Activated T-helper 2 cell treated with anti-CD3 and anti-CD28 coated beads, Interferon-gamma antibody, Interleukin-2, Interleukin-4, amounts not matched to agents 10 μg/mL and 5 μg/mL and 100 μg/mL, durations not matched to agents 14 hours and 24 hours and 36 hours (primary cell): ENCODE data around the gene PDE4D. TPM values are rescaled to one million over a fixed set of nuclear protein-coding genes. Genes with fewer than 3 reads are reported as not detected.
"Not testable (repeated sequence)": the region's sequence is repeated elsewhere in the genome, so short reads cannot be mapped to it uniquely, and the experiment has no call there.

Source experiments
- DNase-seq: peaks from one replicate; pipeline ENCODE4 v3.0.0; 2021; ENCODE audit warnings: low spot score
- H3K27ac Mint-ChIP-seq: one replicate; pipeline ENCODE4 v1.8.0; 2021; ENCODE audit warnings: mixed read lengths
- H3K27me3 Mint-ChIP-seq: one replicate; pipeline ENCODE4 v1.8.0; 2021; ENCODE audit warnings: low read depth, mixed read lengths
- H3K36me3 Mint-ChIP-seq: one replicate; pipeline ENCODE4 v1.8.0; 2021; ENCODE audit warnings: low read depth, mixed read lengths
- H3K4me1 Mint-ChIP-seq: one replicate; pipeline ENCODE4 v1.8.0; 2021; ENCODE audit warnings: low read depth, mixed read lengths
- H3K4me3 Mint-ChIP-seq: one replicate; pipeline ENCODE4 v1.8.0; 2021; ENCODE audit warnings: low read depth, mild to moderate bottlenecking, moderate library complexity, mixed read lengths
- H3K9me3 Mint-ChIP-seq: one replicate; pipeline ENCODE4 v1.8.0; 2021; ENCODE audit warnings: mixed read lengths
- intact Hi-C: fragments of 100-400 bp; cut with micrococcal nuclease; formaldehyde crosslinking; loops from one replicate; pipeline ENCODE4 v1.15.1; 2023
- total RNA-seq: library from RNA; stranded (reverse); gene quantifications from 2 replicates; pipeline ENCODE4 v1.2.3, GENCODE V29; 2022

The PDE4D gene
- total RNA-seq, 1 donor from 2014 or later = 102 TPM

- no peak for DNase-seq
- H3K9me3 Mint-ChIP-seq = no peaks in the 10 kb centered on the region
- H3K27me3 Mint-ChIP-seq = peaks cover 3% of the 10 kb centered on the region
- no peak overlapping the region for H3K27ac Mint-ChIP-seq
- no peaks in the 10 kb centered on the region for H3K36me3 Mint-ChIP-seq
- intact Hi-C loops = no loop called here
- H3K4me1 Mint-ChIP-seq = peaks cover 2% of the 10 kb centered on the region
- H3K4me3 Mint-ChIP-seq = no peak overlapping the region
These were observed 929.7 kb downstream of the PDE4D start for GRCh38 chr5:58963821-58964220.

GRCh38 chr5:58963361-58963760, 930.2 kb downstream of the PDE4D start:
- peaks cover 2% of the 10 kb centered on the region for H3K4me1 Mint-ChIP-seq
- peaks cover 3% of the 10 kb centered on the region for H3K27me3 Mint-ChIP-seq
- DNase-seq = no peak
- intact Hi-C loops = no loop called here
- no peak overlapping the region for H3K27ac Mint-ChIP-seq
- H3K9me3 Mint-ChIP-seq = no peaks in the 10 kb centered on the region
- no peaks in the 10 kb centered on the region for H3K36me3 Mint-ChIP-seq
- no peak overlapping the region for H3K4me3 Mint-ChIP-seq

- intact Hi-C loops = no loop called here
- no peak overlapping the region for H3K27ac Mint-ChIP-seq
These were observed 931.8 kb downstream of the PDE4D start for GRCh38 chr5:58961631-58962280.

GRCh38 chr5:58958701-58959100, 934.8 kb downstream of the PDE4D start:
- Mint-ChIP-seq H3K4me1 (no peaks in the 10 kb centered on the region), H3K9me3 (no peaks in the 10 kb centered on the region), H3K27ac (no peak overlapping the region), H3K36me3 (no peaks in the 10 kb centered on the region), H3K27me3 (peaks cover 15% of the 10 kb centered on the region), H3K4me3 (no peak overlapping the region)
- intact Hi-C loops = no loop called here
- no peak for DNase-seq

More at GRCh38 chr5:58961631-58962280, 931.8 kb downstream of the PDE4D start:
- no peak for DNase-seq
- Mint-ChIP-seq H3K4me1 (no peaks in the 10 kb centered on the region), H3K27me3 (peaks cover 3% of the 10 kb centered on the region), H3K9me3 (no peaks in the 10 kb centered on the region), H3K4me3 (no peak overlapping the region), H3K36me3 (no peaks in the 10 kb centered on the region)

GRCh38 chr5:58953218-58953617, 940.3 kb downstream of the PDE4D start:
- H3K27ac Mint-ChIP-seq, H3K4me1 Mint-ChIP-seq, H3K9me3 Mint-ChIP-seq, H3K36me3 Mint-ChIP-seq, DNase-seq, H3K4me3 Mint-ChIP-seq, intact Hi-C loops: not testable (repeated sequence)
- peaks cover 20% of the 10 kb centered on the region for H3K27me3 Mint-ChIP-seq

GRCh38 chr5:58950224-58950623, 943.3 kb downstream of the PDE4D start:
- Mint-ChIP-seq H3K9me3 (no peaks in the 10 kb centered on the region), H3K36me3 (no peaks in the 10 kb centered on the region), H3K27ac (no peak overlapping the region), H3K4me3 (no peak overlapping the region), H3K27me3 (peaks cover 24% of the 10 kb centered on the region), H3K4me1 (peaks cover 2% of the 10 kb centered on the region)
- DNase-seq = no peak
- intact Hi-C loops = no loop called here

GRCh38 chr5:58946230-58946629, 947.3 kb downstream of the PDE4D start:
- peaks cover 2% of the 10 kb centered on the region for H3K4me1 Mint-ChIP-seq
- no peaks in the 10 kb centered on the region for H3K9me3 Mint-ChIP-seq
- no peaks in the 10 kb centered on the region for H3K36me3 Mint-ChIP-seq
- peaks cover 16% of the 10 kb centered on the region for H3K27me3 Mint-ChIP-seq
- H3K4me3 Mint-ChIP-seq = no peak overlapping the region
- DNase-seq = no peak
- intact Hi-C loops = no loop called here
- H3K27ac Mint-ChIP-seq = no peak overlapping the region

- Mint-ChIP-seq H3K27ac (no peak overlapping the region), H3K4me1 (peaks cover 2% of the 10 kb centered on the region), H3K9me3 (no peaks in the 10 kb centered on the region), H3K27me3 (peaks cover 25% of the 10 kb centered on the region), H3K36me3 (no peaks in the 10 kb centered on the region), H3K4me3 (no peak overlapping the region)
- intact Hi-C loops = no loop called here
- DNase-seq = no peak
These were observed 949.3 kb downstream of the PDE4D start for GRCh38 chr5:58944221-58944620.

- no peaks in the 10 kb centered on the region for H3K36me3 Mint-ChIP-seq
- H3K27ac Mint-ChIP-seq = no peak overlapping the region
- intact Hi-C loops = no loop called here
- no peaks in the 10 kb centered on the region for H3K9me3 Mint-ChIP-seq
- no peak overlapping the region for H3K4me3 Mint-ChIP-seq
- peaks cover 19% of the 10 kb centered on the region for H3K27me3 Mint-ChIP-seq
- no peak for DNase-seq
- H3K4me1 Mint-ChIP-seq = no peaks in the 10 kb centered on the region
These were observed 953.1 kb downstream of the PDE4D start for GRCh38 chr5:58940446-58940845.

- no peak overlapping the region for H3K27ac Mint-ChIP-seq
- H3K9me3 Mint-ChIP-seq = no peaks in the 10 kb centered on the region
- no peaks in the 10 kb centered on the region for H3K36me3 Mint-ChIP-seq
- peaks cover 6% of the 10 kb centered on the region for H3K4me1 Mint-ChIP-seq
- intact Hi-C loops = no loop called here
- H3K4me3 Mint-ChIP-seq = no peak overlapping the region
- H3K27me3 Mint-ChIP-seq = peaks cover 16% of the 10 kb centered on the region
- DNase-seq = no peak
These were observed 953.9 kb downstream of the PDE4D start for GRCh38 chr5:58939664-58940063.

GRCh38 chr5:58938563-58939424, 954.7 kb downstream of the PDE4D start:
- Mint-ChIP-seq H3K4me1 (peaks cover 12% of the 10 kb centered on the region), H3K27ac (no peak overlapping the region), H3K36me3 (no peaks in the 10 kb centered on the region), H3K9me3 (no peaks in the 10 kb centered on the region), H3K27me3 (peaks cover 13% of the 10 kb centered on the region), H3K4me3 (no peak overlapping the region)
- intact Hi-C loops = no loop called here
- DNase-seq = no peak

GRCh38 chr5:58937031-58937681, 956.4 kb downstream of the PDE4D start:
- Mint-ChIP-seq H3K27ac (no peak overlapping the region), H3K4me3 (no peak overlapping the region), H3K4me1 (peaks cover 12% of the 10 kb centered on the region), H3K36me3 (no peaks in the 10 kb centered on the region), H3K9me3 (no peaks in the 10 kb centered on the region), H3K27me3 (peaks cover 17% of the 10 kb centered on the region)
- DNase-seq = no peak
- intact Hi-C loops = no loop called here

- no peak for DNase-seq
- H3K4me1 Mint-ChIP-seq = peaks cover 12% of the 10 kb centered on the region
- intact Hi-C loops = loop anchor here (5.0 kb wide), 1 partner anchor 42 kb away; no protein-coding TSS in a partner anchor
- H3K36me3 Mint-ChIP-seq = no peaks in the 10 kb centered on the region
- H3K4me3 Mint-ChIP-seq = no peak overlapping the region
- H3K27ac Mint-ChIP-seq = no peak overlapping the region
- peaks cover 13% of the 10 kb centered on the region for H3K27me3 Mint-ChIP-seq
- no peaks in the 10 kb centered on the region for H3K9me3 Mint-ChIP-seq
These were observed 958.9 kb downstream of the PDE4D start for GRCh38 chr5:58934629-58935097.
